Measurements from ENCODE around the gene LY6G6D.
A peak's percentile ranks its signal among the peaks of the same experiment; 100 is the strongest.

The LY6G6D gene

GRCh38 chr6:31734821-31735406 lies 19.8 kb downstream of the LY6G6D start:
- no peaks in the 10 kb centered on the region for H3K9me3 ChIP-seq (ENCODE audit: control insufficient read depth, low read length)
- peaks cover 17% of the 10 kb centered on the region for H3K36me3 ChIP-seq (ENCODE audit: control insufficient read depth, insufficient read depth, low read length)
- no peaks in the 10 kb centered on the region for H3K27me3 ChIP-seq (ENCODE audit: control insufficient read depth, insufficient read depth, low read length)
- peaks cover 53% of the 10 kb centered on the region for H3K4me1 ChIP-seq (ENCODE audit: control insufficient read depth, insufficient read depth, low read length)
- peak overlapping the region; percentile 96 for H3K9ac ChIP-seq (ENCODE audit: low read length)
- H3K4me3 ChIP-seq (ENCODE audit: low read length), result peak overlapping the region; percentile 47

GRCh38 chr6:31736021-31736767 lies 21.0 kb downstream of the LY6G6D start, which contains the start of gene CLIC1:
Gene CLIC1, minus strand, starts transcription at chr6:31736530. Its CDS starts 230 bp downstream, at chr6:31736300.
- Histone ChIP-seq H3K27me3 (ENCODE audit: control insufficient read depth, insufficient read depth, low read length) (no peaks in the 10 kb centered on the region), H3K9ac (ENCODE audit: low read length) (peak within 1 kb of the TSS; percentile 96), H3K4me3 (ENCODE audit: low read length) (peak within 1 kb of the TSS; percentile 47), H3K36me3 (ENCODE audit: control insufficient read depth, insufficient read depth, low read length) (peaks cover 17% of the 10 kb centered on the region), H3K9me3 (ENCODE audit: control insufficient read depth, low read length) (no peaks in the 10 kb centered on the region), H3K4me1 (ENCODE audit: control insufficient read depth, insufficient read depth, low read length) (peaks cover 54% of the 10 kb centered on the region)

GRCh38 chr6:31736768-31737314 lies 21.7 kb downstream of the LY6G6D start:
- H3K9me3 ChIP-seq (ENCODE audit: control insufficient read depth, low read length), result no peaks in the 10 kb centered on the region
- H3K9ac ChIP-seq (ENCODE audit: low read length), result peak overlapping the region; percentile 96
- no peaks in the 10 kb centered on the region for H3K27me3 ChIP-seq (ENCODE audit: control insufficient read depth, insufficient read depth, low read length)
- H3K36me3 ChIP-seq (ENCODE audit: control insufficient read depth, insufficient read depth, low read length), result peaks cover 13% of the 10 kb centered on the region
- H3K4me1 ChIP-seq (ENCODE audit: control insufficient read depth, insufficient read depth, low read length), result peaks cover 55% of the 10 kb centered on the region
- H3K4me3 ChIP-seq (ENCODE audit: low read length), result peak overlapping the region; percentile 47

- Histone ChIP-seq H3K9ac (ENCODE audit: low read length) (peak overlapping the region; percentile 96), H3K9me3 (ENCODE audit: control insufficient read depth, low read length) (no peaks in the 10 kb centered on the region), H3K4me3 (ENCODE audit: low read length) (peak overlapping the region; percentile 1), H3K36me3 (ENCODE audit: control insufficient read depth, insufficient read depth, low read length) (peaks cover 10% of the 10 kb centered on the region), H3K27me3 (ENCODE audit: control insufficient read depth, insufficient read depth, low read length) (no peaks in the 10 kb centered on the region), H3K4me1 (ENCODE audit: control insufficient read depth, insufficient read depth, low read length) (peaks cover 52% of the 10 kb centered on the region)
These were observed 22.3 kb downstream of the LY6G6D start for GRCh38 chr6:31737315-31737990.

- Histone ChIP-seq H3K27me3 (ENCODE audit: control insufficient read depth, insufficient read depth, low read length) (no peaks in the 10 kb centered on the region), H3K4me1 (ENCODE audit: control insufficient read depth, insufficient read depth, low read length) (peaks cover 50% of the 10 kb centered on the region), H3K4me3 (ENCODE audit: low read length) (peak overlapping the region; percentile 1), H3K36me3 (ENCODE audit: control insufficient read depth, insufficient read depth, low read length) (peaks cover 7% of the 10 kb centered on the region), H3K9ac (ENCODE audit: low read length) (peak overlapping the region; percentile 96), H3K9me3 (ENCODE audit: control insufficient read depth, low read length) (no peaks in the 10 kb centered on the region)
These were observed 23.1 kb downstream of the LY6G6D start for GRCh38 chr6:31737991-31738979.

GRCh38 chr6:31739639-31740396 lies 24.7 kb downstream of the LY6G6D start, which contains the start of gene MSH5:
Gene MSH5, plus strand, starts transcription at chr6:31740005. Its CDS starts 462 bp downstream, at chr6:31740467.
- Histone ChIP-seq H3K4me3 (ENCODE audit: low read length) (peak within 1 kb of the TSS; percentile 57), H3K9me3 (ENCODE audit: control insufficient read depth, low read length) (no peaks in the 10 kb centered on the region), H3K4me1 (ENCODE audit: control insufficient read depth, insufficient read depth, low read length) (peaks cover 35% of the 10 kb centered on the region), H3K9ac (ENCODE audit: low read length) (peak within 1 kb of the TSS; percentile 96), H3K27me3 (ENCODE audit: control insufficient read depth, insufficient read depth, low read length) (no peaks in the 10 kb centered on the region), H3K36me3 (ENCODE audit: control insufficient read depth, insufficient read depth, low read length) (no peaks in the 10 kb centered on the region)

GRCh38 chr6:31740397-31741223 lies 25.5 kb downstream of the LY6G6D start:
- H3K4me1 ChIP-seq (ENCODE audit: control insufficient read depth, insufficient read depth, low read length), result peaks cover 35% of the 10 kb centered on the region
- no peaks in the 10 kb centered on the region for H3K36me3 ChIP-seq (ENCODE audit: control insufficient read depth, insufficient read depth, low read length)
- peak overlapping the region; percentile 78 for H3K9ac ChIP-seq (ENCODE audit: low read length)
- no peaks in the 10 kb centered on the region for H3K27me3 ChIP-seq (ENCODE audit: control insufficient read depth, insufficient read depth, low read length)
- H3K9me3 ChIP-seq (ENCODE audit: control insufficient read depth, low read length), result no peaks in the 10 kb centered on the region
- peak overlapping the region; percentile 57 for H3K4me3 ChIP-seq (ENCODE audit: low read length)

GRCh38 chr6:31741815-31742214 lies 26.7 kb downstream of the LY6G6D start:
- Histone ChIP-seq H3K9me3 (ENCODE audit: control insufficient read depth, low read length) (no peaks in the 10 kb centered on the region), H3K9ac (ENCODE audit: low read length) (no peak overlapping the region), H3K27me3 (ENCODE audit: control insufficient read depth, insufficient read depth, low read length) (no peaks in the 10 kb centered on the region), H3K4me1 (ENCODE audit: control insufficient read depth, insufficient read depth, low read length) (peaks cover 31% of the 10 kb centered on the region), H3K36me3 (ENCODE audit: control insufficient read depth, insufficient read depth, low read length) (no peaks in the 10 kb centered on the region), H3K4me3 (ENCODE audit: low read length) (no peak overlapping the region)

GRCh38 chr6:31742894-31743293 lies 27.7 kb downstream of the LY6G6D start:
- no peaks in the 10 kb centered on the region for H3K36me3 ChIP-seq (ENCODE audit: control insufficient read depth, insufficient read depth, low read length)
- peaks cover 21% of the 10 kb centered on the region for H3K4me1 ChIP-seq (ENCODE audit: control insufficient read depth, insufficient read depth, low read length)
- no peak overlapping the region for H3K4me3 ChIP-seq (ENCODE audit: low read length)
- H3K9ac ChIP-seq (ENCODE audit: low read length), result no peak overlapping the region
- H3K27me3 ChIP-seq (ENCODE audit: control insufficient read depth, insufficient read depth, low read length), result no peaks in the 10 kb centered on the region
- H3K9me3 ChIP-seq (ENCODE audit: control insufficient read depth, low read length), result no peaks in the 10 kb centered on the region

- peaks cover 8% of the 10 kb centered on the region for H3K4me1 ChIP-seq (ENCODE audit: control insufficient read depth, insufficient read depth, low read length)
- no peak overlapping the region for H3K4me3 ChIP-seq (ENCODE audit: low read length)
- H3K9me3 ChIP-seq (ENCODE audit: control insufficient read depth, low read length), result no peaks in the 10 kb centered on the region
These were observed 29.3 kb downstream of the LY6G6D start for GRCh38 chr6:31744422-31744821.

More at GRCh38 chr6:31744422-31744821, 29.3 kb downstream of the LY6G6D start:
- Histone ChIP-seq H3K27me3 (ENCODE audit: control insufficient read depth, insufficient read depth, low read length) (no peaks in the 10 kb centered on the region), H3K36me3 (ENCODE audit: control insufficient read depth, insufficient read depth, low read length) (no peaks in the 10 kb centered on the region), H3K9ac (ENCODE audit: low read length) (no peak overlapping the region)

Data from mucosa of stomach (tissue), 1 donor.